Choroid plexus epithelial cell (primary cell): ENCODE data around the gene SMC6.

ENCODE experiments used
- DNase-seq: peaks from one replicate; pipeline ENCODE4 v3.0.0-alpha.2; 2010; ENCODE audit warnings: low read depth
- H3K4me3 ChIP-seq: 2 replicates; pipeline ENCODE4 v1.5.1; 2011; ENCODE audit warnings: low read depth, mild to moderate bottlenecking, control low read depth, low read length, moderate library complexity
- TF ChIP-seq, protein P1 (sequence below): conservative IDR thresholded peaks from 2 replicates; pipeline ENCODE4 v1.5.1; 2011; ENCODE audit warnings: low read depth, mild to moderate bottlenecking, control low read depth, inconsistent platforms, low read length, moderate library complexity

SMC6 gene

DNA sequence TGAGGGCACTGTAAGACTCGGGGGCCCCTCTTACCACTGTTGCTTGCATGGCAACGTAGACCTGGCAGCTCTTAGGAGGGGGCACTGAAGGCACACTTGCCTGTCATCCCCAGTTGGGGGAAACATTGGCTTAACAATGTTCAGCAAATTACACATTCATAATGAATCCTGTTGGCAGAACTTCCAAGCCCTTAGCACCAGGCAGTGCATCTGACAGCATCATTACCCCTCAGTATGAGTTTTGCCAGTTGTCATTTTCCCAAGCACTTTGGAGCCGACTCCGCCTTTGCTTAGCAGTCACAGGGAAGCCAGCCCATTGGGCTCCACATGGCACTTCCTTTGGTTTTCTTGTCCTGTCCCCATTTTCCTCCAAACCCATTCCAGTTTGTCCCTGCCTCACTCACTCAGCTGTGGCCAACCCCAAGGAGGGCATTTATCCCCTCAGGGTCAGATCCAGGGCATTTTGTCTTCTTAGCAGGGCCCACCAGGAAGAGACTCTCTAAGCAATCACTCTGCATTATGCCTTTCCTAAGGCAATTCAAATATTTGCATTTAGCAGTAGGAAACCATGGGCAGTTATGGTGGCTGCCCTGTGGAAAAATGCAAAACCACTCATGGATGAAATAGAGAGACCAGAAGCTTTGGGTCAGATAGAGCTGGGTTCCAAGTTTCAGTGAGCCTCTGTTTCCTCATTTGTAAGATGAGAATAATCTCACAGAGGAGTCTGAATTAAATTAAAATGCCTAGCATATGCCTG, 139.3 kb downstream of the SMC6 start:
- H3K4me3 ChIP-seq: no peak overlapping the region
- DNase-seq: no peak
- TF ChIP-seq, protein P1, sequence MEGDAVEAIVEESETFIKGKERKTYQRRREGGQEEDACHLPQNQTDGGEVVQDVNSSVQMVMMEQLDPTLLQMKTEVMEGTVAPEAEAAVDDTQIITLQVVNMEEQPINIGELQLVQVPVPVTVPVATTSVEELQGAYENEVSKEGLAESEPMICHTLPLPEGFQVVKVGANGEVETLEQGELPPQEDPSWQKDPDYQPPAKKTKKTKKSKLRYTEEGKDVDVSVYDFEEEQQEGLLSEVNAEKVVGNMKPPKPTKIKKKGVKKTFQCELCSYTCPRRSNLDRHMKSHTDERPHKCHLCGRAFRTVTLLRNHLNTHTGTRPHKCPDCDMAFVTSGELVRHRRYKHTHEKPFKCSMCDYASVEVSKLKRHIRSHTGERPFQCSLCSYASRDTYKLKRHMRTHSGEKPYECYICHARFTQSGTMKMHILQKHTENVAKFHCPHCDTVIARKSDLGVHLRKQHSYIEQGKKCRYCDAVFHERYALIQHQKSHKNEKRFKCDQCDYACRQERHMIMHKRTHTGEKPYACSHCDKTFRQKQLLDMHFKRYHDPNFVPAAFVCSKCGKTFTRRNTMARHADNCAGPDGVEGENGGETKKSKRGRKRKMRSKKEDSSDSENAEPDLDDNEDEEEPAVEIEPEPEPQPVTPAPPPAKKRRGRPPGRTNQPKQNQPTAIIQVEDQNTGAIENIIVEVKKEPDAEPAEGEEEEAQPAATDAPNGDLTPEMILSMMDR: no peak
